T47D (cell line): ENCODE measurements around the gene PRR27.

Source experiments
- DNase-seq, 2 experiments: peaks; one replicate each; pipeline versions ENCODE4 v3.0.0 to v3.0.0-alpha.2; 2011 to 2012; ENCODE audit warnings: low read depth in 1 of 2, low spot score in 1 of 2
- JUND ChIP-seq: IDR thresholded peaks from 2 replicates; pipeline ENCODE4 v1.6.1; 2012; ENCODE audit warnings: low read depth
- in situ Hi-C: cut with HindIII; loops from 2 replicates; pipeline ENCODE4 v1.10.0; 2016; ENCODE audit warnings: low sequenced_read_pairs, low pct_unique_long_range_greater_than_20kb

Gene PRR27

DNA sequence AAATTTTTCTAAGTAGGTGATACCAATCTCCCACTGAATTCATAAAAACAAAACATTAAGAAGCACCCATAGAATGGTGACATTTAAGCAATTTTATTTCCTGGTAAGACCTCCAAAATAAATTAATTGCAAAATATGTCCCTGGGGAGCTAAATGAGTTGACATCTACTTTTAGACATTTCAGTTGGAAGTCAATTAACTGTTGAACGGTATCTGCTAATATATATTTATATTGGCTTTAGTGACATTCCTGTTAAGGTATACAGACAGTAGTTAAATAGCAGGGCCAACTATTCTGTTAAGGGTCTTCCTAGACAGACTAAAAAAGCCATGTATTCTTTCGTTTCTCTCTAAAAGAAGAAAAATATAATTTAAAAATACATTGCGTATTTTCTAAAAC lies at the start of gene PRR27:
Gene PRR27, plus strand, starts transcription at position 301 of the 400 bp plus-strand sequence. CDS start 139 bp downstream, outside the sequence.
- no peak for DNase-seq
- no peak for TF ChIP-seq JUND
- in situ Hi-C loops = no loop called here

- no peak for TF ChIP-seq JUND
- DNase-seq = no peak
- in situ Hi-C loops = no loop called here
These were observed 43.1 kb upstream of the PRR27 start for GRCh38 chr4:70110917-70111316.

GRCh38 chr4:70113656-70114055 lies 40.4 kb upstream of the PRR27 start:
- no peak for TF ChIP-seq JUND
- in situ Hi-C loops = no loop called here
- DNase-seq = no peak

GRCh38 chr4:70114096-70114495 lies 39.9 kb upstream of the PRR27 start:
- TF ChIP-seq JUND = no peak
- DNase-seq = no peak
- in situ Hi-C loops = no loop called here

- peak in 1 of 2 experiments; percentile 85 for DNase-seq
- no peak for TF ChIP-seq JUND
- in situ Hi-C loops = no loop called here
These were observed 33.7 kb upstream of the PRR27 start for GRCh38 chr4:70120323-70120722.

- in situ Hi-C loops = no loop called here
- TF ChIP-seq JUND = no peak
- DNase-seq = no peak
These were observed 20.6 kb upstream of the PRR27 start for GRCh38 chr4:70133473-70133872.

DNA sequence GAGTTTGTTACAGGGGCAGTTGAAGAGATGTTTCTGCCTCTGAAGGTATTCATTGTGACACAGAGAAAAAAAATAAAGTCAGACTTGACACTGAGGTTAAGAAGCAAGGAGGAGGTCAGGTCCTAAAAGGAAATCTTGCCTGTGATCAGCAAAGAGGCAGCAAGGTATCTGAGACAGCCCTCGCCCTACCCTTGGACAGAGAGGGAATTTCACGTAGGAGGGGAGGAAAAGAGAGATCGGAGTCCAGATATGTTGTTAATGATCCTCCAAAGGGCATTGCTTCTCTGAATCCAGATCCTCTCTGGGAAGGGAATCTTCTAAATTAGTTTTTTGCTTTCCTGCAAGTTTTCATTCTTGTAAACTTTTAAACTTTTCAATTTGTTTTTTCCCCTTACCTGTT lies 15.3 kb upstream of the PRR27 start:
- in situ Hi-C loops = no loop called here
- no peak for TF ChIP-seq JUND
- DNase-seq = no peak

DNA sequence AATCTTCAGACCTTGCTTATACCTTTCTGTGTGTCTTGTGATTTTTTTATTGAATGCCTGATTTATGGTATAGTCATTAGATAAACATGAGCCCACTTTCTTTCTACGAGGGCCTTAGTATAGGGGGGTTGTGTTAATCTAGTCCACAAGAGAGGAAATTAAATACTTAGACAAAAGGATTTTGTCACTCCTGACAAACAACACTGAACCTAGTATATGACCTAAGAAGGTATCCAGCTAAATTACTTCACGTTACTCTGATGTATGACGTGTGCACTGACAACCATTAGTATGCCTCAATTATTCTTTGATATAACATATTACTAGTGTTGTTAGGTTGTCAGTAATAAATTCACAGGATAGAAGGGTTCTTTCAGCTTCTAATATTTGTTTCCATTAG lies 2.8 kb upstream of the PRR27 start:
- no peak for DNase-seq
- TF ChIP-seq JUND = no peak
- in situ Hi-C loops = no loop called here

DNA sequence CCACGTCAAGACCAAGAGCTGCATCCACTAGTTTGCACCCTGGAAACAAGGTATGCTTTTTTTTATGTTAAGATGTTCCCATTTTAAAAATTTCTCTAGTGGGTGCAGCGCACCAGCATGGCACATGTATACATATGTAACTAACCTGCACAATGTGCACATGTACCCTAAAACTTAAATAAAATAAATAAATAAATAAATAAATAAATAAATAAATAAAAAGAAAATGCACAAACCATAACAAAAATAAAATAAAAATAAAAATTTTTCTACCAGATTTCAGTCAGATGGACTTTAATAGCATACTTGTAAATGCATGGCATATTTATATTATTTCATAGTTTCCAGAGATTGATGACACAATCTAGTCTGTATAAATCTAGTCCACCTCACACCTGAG lies 1.9 kb upstream of the PRR27 start:
- no peak for DNase-seq
- TF ChIP-seq JUND = no peak
- in situ Hi-C loops = no loop called here

DNA sequence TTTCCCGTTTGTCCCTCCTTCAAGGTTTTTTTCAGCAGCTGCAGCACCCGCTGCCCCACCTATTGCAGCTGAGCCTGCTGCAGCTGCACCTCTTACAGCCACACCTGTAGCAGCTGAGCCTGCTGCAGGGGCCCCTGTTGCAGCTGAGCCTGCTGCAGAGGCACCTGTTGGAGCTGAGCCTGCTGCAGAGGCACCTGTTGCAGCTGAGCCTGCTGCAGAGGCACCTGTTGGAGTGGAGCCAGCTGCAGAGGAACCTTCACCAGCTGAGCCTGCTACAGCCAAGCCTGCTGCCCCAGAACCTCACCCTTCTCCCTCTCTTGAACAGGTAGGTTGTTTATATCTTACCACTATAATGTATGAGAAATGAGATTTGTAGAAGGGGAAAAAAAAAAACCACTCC lies 4.5 kb downstream of the PRR27 start:
- peak in 1 of 2 experiments; percentile 15 for DNase-seq
- no peak for TF ChIP-seq JUND
- in situ Hi-C loops = no loop called here

DNA sequence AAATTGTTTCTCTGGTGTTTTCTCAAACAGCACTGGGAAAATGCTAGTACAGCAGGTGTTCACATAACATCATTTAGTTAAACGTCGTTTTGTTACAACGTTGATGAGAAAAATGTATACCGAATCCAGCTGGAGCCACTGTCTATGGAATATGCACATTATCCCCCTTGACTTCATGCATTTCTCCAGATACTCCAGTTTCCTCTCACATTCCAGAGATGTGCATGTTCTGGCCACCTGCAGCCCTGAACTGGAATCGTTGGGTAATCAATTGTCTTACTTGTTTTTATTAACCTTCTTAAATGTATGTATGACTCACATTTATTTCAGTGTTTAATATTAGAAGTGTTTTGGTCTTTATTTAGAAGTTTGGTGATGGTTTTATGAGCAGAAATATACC lies 23.1 kb downstream of the PRR27 start:
- in situ Hi-C loops = no loop called here
- DNase-seq = peak in 1 of 2 experiments; percentile 19
- no peak for TF ChIP-seq JUND

- DNase-seq = no peak
- in situ Hi-C loops = no loop called here
- no peak for TF ChIP-seq JUND
These were observed 24.1 kb downstream of the PRR27 start for GRCh38 chr4:70178075-70178660.

GRCh38 chr4:70179811-70180210 lies 25.8 kb downstream of the PRR27 start:
- no peak for DNase-seq
- in situ Hi-C loops = no loop called here
- no peak for TF ChIP-seq JUND

- DNase-seq = no peak
- TF ChIP-seq JUND = no peak
- in situ Hi-C loops = no loop called here
These were observed 27.8 kb downstream of the PRR27 start for GRCh38 chr4:70181864-70182263.
